Right atrium auricular region (tissue), 2 donors: ENCODE data around the gene CDK11B. TPM values are rescaled to one million over a fixed set of nuclear protein-coding genes. Genes with fewer than 3 reads are reported as not detected.
"Not testable (repeated sequence)": the region's sequence is repeated elsewhere in the genome, so short reads cannot be mapped to it uniquely, and the experiment has no call there.

Experiments used
- DNase-seq: peaks from one replicate; pipeline ENCODE4 v3.0.0-alpha.2; 2019; ENCODE audit warnings: low spot score
- H3K27ac ChIP-seq, 2 donors: fragments of 200-600 bp; sonication (generic); 1 replicate in 1 of 2; 2 replicates in 1 of 2; pipeline ENCODE4 v1.5.1; 2016 to 2019
- H3K27me3 ChIP-seq, 2 donors: fragments of 200-600 bp; sonication (generic); one replicate each; pipeline versions ENCODE4 v1.5.1 to v1.6.0; 2017 to 2019
- H3K36me3 ChIP-seq: fragments of 200-600 bp; sonication (generic); one replicate; pipeline ENCODE4 v1.5.1; 2016
- H3K4me1 ChIP-seq, 2 donors: fragments of 200-600 bp; sonication (generic); one replicate each; pipeline versions ENCODE4 v1.5.1 to v1.6.0; 2017 to 2019
- H3K4me3 ChIP-seq, 2 donors: fragments of 200-600 bp; sonication (generic); 1 replicate in 1 of 2; 2 replicates in 1 of 2; pipeline ENCODE4 v1.5.1; 2017 to 2019; ENCODE audit warnings: mild to moderate bottlenecking in 1 of 2, moderate library complexity in 1 of 2
- H3K9me3 ChIP-seq, 2 donors: fragments of 200-600 bp; sonication (generic); one replicate each; pipeline ENCODE4 v1.5.1; 2019
- total RNA-seq, 2 donors: library from RNA; depleted of rRNA; stranded (reverse); fragments of >200 nt; gene quantifications; one replicate each; pipeline ENCODE4 v1.1.0, GENCODE V29; 2016
- TF ChIP-seq, protein P1 (sequence below), 2 donors: fragments of 200-600 bp; sonication (generic); IDR thresholded peaks; one replicate each; pipeline ENCODE4 v1.5.1; 2019; ENCODE audit warnings: antibody characterized with exemption in 2 of 2

Gene CDK11B
- total RNA-seq, 2 donors from 2014 or later, result 16.2 to 19.7 TPM

DNA sequence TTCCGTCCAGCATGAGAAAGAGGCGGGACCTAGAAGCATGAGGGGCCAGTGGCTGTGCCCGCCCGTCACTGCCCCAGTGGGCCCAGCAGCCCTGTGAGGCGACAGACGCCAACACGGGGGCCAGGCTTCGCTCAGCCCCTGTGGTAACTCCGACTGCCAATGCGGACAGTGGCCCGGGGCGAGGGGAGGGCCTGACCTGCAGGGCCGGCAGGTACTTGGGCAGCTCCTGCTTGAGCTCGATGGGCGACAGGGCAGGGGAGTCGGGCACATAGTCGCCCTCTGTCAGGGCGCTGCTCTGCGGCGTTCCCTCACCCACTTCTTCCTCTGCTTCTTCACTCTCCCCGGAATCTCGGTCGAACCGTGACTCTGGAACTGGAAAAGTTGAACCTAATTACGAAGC, 18.7 kb downstream of the CDK11B start:
- not testable (repeated sequence) for H3K27ac ChIP-seq, H3K4me1 ChIP-seq, H3K27me3 ChIP-seq, DNase-seq, H3K9me3 ChIP-seq, H3K4me3 ChIP-seq
- H3K36me3 ChIP-seq, result peaks cover 20% of the 10 kb centered on the region

DNA sequence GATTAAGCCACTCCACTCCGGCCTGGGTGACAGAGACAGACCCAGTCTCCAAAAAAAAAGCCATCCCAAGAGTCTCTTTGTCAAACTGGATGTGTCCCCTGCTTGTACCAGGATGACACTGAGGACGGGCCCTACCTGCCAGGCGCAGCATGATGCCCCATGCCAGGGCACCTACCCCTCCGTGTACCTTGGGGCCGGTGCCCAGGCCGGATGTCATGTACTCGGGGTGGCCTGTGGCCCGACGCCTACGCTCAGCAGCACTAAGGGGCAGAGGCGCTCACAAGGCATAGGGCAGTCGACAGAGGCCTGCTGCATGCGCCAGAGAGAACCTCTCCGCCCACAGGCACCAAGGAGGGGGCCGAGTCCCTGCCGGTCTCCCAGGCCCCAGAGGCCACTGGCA, 19.4 kb downstream of the CDK11B start:
- not testable (repeated sequence) for H3K27ac ChIP-seq, H3K27me3 ChIP-seq, H3K9me3 ChIP-seq, DNase-seq, H3K4me3 ChIP-seq, H3K4me1 ChIP-seq
- peaks cover 20% of the 10 kb centered on the region for H3K36me3 ChIP-seq

DNA sequence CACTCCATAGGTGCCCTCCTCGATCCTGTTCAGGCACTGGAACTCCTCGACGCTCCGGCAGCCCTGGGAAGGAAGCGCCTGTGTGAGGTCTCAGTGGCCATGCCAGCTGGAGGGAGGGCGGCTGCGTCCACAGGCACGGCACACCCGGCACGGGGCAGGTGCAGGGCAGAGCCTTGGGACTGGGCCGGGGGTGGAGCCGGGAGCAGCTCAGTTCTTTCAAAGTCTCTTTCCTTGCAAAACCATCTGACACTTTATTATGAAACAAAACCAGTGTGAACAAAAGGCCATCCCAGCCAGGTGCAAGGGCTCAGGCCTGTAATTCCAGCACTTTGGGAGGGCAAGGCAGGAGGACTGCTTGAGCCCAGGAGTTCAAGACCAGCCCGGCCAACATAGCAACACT, 20.3 kb downstream of the CDK11B start:
- not testable (repeated sequence) for H3K4me1 ChIP-seq, H3K4me3 ChIP-seq, H3K27me3 ChIP-seq, DNase-seq, H3K9me3 ChIP-seq, H3K27ac ChIP-seq
- H3K36me3 ChIP-seq, result peaks cover 20% of the 10 kb centered on the region

DNA sequence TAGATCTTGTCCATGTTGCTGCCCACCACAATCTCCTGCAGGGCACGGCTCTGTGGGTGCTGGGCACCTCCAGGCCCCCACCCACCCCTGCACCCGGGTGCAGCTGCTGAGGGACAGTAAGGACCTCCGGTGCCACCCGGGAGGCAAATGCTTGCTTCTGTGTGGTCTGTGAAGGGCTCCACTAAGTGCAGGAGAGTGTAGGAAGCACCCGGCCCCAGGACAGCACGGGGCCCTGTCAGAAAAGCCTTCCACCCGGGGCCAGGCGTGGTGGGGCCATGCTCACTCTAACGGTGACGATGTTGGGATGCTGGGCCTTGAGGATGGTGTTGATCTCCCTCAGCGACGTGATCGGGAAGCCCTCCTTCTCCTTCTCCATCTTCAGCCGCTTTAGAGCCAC, 21.3 kb downstream of the CDK11B start:
- DNase-seq, H3K4me1 ChIP-seq, H3K9me3 ChIP-seq, H3K27me3 ChIP-seq, H3K4me3 ChIP-seq, H3K27ac ChIP-seq: not testable (repeated sequence)
- peaks cover 20% of the 10 kb centered on the region for H3K36me3 ChIP-seq

DNA sequence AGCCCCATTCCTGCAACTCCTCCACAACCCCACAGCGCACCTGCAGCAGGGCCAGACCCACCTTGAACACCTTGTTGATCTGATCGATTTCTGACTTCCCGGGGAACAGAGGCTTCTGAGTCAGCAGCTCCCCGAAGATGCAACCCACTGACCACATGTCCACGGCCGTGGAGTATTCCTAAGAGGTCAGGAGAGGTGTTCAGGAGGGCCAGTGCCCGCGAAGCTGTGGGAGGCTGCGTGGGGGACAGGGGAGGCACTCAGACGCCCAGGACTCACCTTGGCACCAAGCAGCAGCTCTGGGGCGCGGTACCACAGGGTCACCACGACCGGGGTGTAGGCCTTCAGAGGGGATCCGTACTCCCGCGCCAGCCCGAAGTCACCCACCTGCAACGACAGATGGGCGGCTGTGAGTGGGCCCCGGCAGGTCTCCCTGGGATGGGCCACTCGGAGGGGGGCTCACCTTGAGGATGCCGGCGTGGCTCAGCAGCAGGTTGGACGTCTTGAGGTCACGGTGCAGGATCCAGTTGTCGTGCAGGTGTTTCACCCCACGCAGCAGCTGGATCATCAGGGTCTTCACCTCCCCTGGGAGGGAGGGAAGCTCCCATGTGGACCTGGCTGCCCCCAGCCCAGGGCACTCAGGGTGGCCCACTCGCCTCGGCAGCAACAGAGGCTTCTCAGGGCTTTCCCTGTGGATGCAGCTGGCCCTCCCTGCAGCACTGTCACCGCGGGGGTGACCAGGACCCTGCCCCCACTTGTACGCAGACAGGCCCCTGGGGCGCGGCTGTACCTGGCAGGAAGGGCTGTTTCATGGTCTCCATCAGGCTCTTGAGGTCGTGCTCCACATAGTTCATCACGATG, 22.0 kb downstream of the CDK11B start:
- not testable (repeated sequence) for DNase-seq, H3K4me1 ChIP-seq, H3K27ac ChIP-seq, H3K4me3 ChIP-seq, H3K9me3 ChIP-seq, H3K27me3 ChIP-seq
- H3K36me3 ChIP-seq, result peaks cover 20% of the 10 kb centered on the region

DNA sequence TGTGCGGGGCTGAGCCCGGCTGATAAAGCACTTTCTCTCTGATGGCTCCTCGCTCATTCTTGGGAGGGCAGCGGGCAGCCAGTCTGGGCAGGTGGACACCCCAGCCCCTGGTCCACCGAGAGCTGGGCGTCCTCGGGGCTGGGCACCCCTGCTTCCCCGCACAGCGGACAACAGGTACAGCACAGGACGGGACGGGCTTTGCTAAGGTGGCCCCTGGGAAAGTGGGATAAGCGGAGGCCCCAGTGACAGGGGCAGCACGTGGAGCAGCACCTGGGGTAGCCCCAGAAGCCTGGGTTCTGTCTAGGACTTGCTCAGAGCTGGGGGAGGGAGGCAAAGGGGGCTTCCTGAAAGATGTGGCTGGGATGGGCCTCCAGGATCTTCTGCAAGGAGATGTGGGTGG, 24.2 kb downstream of the CDK11B start:
- not testable (repeated sequence) for DNase-seq

DNA sequence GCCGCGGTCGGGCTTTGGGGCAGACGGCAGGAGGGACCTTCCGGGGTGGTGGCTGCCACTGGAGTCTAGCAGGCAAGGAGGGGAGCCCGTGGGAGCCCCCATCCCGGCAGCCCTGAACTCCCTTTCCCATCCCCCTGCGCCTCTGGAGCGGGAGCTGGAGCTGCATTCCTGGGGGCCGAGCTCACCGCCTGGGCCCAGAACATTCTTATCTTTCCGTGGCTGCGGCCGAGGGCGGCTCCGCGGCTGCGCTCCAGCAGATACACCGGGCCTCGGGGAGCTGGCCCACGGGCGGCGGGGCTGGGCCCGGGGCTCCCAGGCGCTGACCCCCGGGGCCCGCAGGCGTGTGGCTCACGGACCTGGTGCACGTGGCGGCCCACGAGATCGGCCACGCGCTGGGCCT, 25.4 kb downstream of the CDK11B start:
- not testable (repeated sequence) for H3K9me3 ChIP-seq, H3K27me3 ChIP-seq, H3K27ac ChIP-seq, DNase-seq, H3K4me3 ChIP-seq
- Histone ChIP-seq H3K4me1 (peaks cover 0 to 23% of the 10 kb centered on the region in 2 donors), H3K36me3 (peaks cover 19% of the 10 kb centered on the region)

More for the DNA sequence above, 24.2 kb downstream of the CDK11B start:
- H3K27me3 ChIP-seq, H3K4me3 ChIP-seq, H3K9me3 ChIP-seq, H3K27ac ChIP-seq: not testable (repeated sequence)
- Histone ChIP-seq H3K36me3 (peaks cover 20% of the 10 kb centered on the region), H3K4me1 (peaks cover 0 to 23% of the 10 kb centered on the region in 2 donors)

DNA sequence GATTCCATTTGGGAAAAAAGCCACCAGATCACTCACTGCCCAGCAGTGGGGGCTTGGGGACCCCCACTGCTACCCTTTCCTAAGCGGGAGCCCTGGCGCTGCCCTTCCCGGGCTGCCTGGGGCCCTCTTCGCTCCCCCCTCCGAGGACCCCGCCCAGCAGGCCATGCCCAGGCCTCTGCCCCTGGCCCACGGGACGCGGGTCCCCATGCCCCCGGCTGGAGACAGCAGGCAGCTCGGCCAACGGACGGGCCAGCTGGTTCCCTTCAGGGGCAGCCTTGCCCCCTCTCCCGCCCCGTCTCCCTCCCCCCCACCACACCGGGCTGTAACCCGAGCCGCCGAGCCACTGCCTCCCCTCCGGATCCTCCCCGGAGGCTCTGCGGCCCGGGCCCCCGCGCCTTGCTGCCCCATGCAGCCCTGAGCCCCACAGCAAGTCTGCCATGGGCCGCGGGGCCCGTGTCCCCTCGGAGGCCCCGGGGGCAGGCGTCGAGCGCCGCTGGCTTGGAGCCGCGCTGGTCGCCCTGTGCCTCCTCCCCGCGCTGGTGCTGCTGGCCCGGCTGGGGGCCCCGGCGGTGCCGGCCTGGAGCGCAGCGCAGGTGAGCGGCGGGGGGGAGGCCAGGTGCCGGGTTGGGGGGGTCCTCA, 26.9 kb downstream of the CDK11B start, which contains the start of gene MMP23B:
Gene MMP23B, plus strand, starts transcription at position 392 of the 639 bp plus-strand sequence. Its CDS starts 46 bp downstream, at position 438.
- Histone ChIP-seq H3K9me3 (no peaks in the 10 kb centered on the region), H3K4me3 (peak within 1 kb of the TSS; percentile 25 to 47), H3K27ac (peak within 1 kb of the TSS; percentile 82 to 86), H3K36me3 (peaks cover 19% of the 10 kb centered on the region), H3K4me1 (peaks cover 0 to 23% of the 10 kb centered on the region in 2 donors), H3K27me3 (peaks cover 4 to 6% of the 10 kb centered on the region in 2 donors)
- no peak for DNase-seq
- TF ChIP-seq, protein P1, sequence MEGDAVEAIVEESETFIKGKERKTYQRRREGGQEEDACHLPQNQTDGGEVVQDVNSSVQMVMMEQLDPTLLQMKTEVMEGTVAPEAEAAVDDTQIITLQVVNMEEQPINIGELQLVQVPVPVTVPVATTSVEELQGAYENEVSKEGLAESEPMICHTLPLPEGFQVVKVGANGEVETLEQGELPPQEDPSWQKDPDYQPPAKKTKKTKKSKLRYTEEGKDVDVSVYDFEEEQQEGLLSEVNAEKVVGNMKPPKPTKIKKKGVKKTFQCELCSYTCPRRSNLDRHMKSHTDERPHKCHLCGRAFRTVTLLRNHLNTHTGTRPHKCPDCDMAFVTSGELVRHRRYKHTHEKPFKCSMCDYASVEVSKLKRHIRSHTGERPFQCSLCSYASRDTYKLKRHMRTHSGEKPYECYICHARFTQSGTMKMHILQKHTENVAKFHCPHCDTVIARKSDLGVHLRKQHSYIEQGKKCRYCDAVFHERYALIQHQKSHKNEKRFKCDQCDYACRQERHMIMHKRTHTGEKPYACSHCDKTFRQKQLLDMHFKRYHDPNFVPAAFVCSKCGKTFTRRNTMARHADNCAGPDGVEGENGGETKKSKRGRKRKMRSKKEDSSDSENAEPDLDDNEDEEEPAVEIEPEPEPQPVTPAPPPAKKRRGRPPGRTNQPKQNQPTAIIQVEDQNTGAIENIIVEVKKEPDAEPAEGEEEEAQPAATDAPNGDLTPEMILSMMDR (IDR thresholded peaks at IDR 0.05), result no peak

DNA sequence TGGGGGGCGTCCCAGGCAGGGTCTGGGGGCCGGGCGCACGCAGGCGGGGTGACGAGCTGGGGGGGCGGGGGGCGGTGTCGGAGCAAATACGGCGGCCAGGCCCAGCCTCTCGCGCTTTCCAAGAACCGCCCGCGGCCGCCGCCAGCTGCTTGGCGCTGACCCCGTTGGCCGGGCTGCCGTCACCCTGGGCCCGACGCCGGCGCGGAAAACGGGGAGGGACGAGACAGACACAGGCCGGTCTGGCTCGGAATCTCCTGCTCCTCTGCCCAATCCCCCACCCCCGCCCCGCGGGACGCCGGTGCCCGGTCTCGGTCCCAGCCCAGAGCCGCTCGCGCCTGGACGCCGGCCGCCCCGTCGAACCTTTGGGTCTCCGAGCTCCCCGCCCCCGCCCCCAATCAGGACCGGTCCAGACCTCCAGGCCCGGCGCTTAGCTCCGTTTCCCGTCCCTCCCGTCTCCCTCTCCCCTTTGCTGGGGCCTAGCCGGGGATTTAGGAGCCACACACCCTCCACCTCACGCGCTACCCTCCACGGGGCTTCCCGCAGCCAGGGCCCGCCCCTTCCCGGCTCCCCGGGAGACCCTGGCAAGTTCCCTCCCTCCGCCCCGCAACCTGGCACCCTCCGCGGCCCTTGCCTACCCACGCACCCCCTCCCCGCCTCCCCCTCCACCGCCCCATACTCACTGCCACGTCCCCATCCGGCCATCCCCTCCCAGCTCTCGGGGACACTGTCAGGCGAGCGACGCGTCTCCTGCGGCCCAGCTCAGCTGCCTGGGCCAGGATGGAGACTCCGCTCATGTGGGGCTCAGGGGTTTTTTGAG, 27.6 kb downstream of the CDK11B start:
- no peaks in the 10 kb centered on the region for H3K9me3 ChIP-seq
- peak overlapping the region; percentile 25 to 47 for H3K4me3 ChIP-seq
- TF ChIP-seq, protein P1 (IDR thresholded peaks at IDR 0.05), result no peak
- peak; percentile 85 for DNase-seq
- peak overlapping the region; percentile 82 to 86 for H3K27ac ChIP-seq
- H3K4me1 ChIP-seq, result peaks cover 0 to 25% of the 10 kb centered on the region in 2 donors
- H3K27me3 ChIP-seq, result peaks cover 4 to 6% of the 10 kb centered on the region in 2 donors
- H3K36me3 ChIP-seq, result peaks cover 13% of the 10 kb centered on the region
